Activated CD8-positive, alpha-beta memory T cell treated with anti-CD3 and anti-CD28 coated beads, Interleukin-2, amount 50 U/mL, for 1 hour (primary cell): ENCODE results near the gene SSC5D.
"Not testable (repeated sequence)": the region's sequence is repeated elsewhere in the genome, so short reads cannot be mapped to it uniquely, and the experiment has no call there.

ENCODE experiments used
- DNase-seq: peaks from one replicate; pipeline ENCODE4 v3.0.0-alpha.2; 2020; ENCODE audit errors: extremely low read depth

The SSC5D gene

DNA sequence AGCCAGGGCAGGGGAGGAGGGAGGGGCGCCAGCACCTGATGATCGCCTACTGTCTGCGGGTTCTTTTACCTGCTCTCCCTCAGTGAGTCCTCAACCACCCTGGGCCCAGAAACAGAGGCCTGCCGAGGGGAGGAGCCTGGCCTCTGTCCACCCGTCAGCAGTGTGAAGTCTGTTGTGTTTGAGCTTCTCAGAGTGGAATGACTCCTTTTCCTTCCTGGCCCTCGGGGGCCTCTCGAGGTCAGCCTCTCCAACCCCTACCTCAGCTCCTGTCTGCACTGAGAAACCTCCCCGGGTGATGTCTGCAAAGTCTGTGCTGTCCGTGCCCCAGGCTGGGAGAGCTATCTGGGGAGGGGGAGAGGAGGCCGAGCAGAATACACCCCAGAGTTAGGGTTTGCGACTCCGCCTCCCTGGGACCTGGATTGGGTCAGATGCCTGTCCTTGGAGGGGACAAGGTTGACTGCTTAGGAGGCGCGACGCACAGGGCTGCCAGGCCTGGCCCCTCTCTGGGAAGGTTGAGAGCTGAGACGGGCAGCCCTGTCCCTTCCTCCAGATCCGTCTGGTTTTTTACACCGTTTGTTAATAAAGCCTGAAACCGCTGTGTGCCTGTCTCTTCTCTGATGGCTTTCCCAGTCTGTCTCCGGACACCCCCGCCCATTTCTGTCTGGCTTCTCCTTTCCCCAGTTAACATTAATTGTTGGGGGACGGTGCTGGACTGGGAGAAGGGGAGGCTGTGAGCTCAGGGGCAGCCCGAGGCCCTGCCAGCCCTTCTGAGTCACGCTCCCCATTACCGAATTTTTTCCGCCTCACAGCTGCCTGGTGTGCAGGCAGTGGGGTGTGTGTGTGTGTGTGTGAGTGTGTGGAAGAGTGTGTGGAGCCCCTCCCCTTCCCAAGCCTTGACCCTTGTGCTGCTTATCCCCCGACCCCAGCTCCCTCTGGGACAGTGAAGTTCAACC, 989 bp upstream of the SSC5D start:
- DNase-seq = no peak

DNA sequence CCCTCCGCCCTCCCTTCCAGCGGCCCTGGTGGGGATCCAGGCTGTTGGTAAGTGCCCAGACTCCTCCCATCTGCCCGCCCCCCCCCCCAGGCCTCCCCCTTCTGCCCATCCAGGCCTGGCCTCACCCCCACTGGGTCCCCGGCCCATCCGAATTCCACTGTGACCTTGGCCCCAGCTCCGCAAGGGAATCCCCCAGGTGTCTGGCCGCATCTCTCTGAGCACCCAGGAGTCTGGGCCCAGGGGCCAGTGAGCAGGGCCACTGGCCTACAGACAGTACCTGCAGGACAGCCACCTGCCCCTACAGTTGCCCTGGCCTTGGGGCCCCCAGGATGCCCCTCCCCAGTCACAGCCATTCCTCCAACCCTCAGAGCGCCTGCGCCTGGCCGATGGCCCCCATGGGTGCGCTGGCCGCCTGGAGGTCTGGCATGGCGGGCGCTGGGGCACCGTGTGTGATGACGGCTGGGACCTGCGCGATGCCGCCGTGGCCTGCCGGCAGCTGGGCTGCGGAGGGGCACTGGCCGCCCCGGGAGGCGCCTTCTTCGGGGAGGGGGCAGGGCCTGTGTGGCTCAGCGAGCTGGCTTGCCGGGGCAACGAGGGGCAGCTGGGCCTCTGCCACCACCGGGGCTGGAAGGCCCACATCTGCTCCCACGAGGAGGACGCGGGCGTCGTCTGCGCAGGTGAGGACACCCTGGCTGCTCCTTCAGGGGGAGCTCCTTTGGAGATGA, 912 bp downstream of the SSC5D start:
- DNase-seq = no peak

DNA sequence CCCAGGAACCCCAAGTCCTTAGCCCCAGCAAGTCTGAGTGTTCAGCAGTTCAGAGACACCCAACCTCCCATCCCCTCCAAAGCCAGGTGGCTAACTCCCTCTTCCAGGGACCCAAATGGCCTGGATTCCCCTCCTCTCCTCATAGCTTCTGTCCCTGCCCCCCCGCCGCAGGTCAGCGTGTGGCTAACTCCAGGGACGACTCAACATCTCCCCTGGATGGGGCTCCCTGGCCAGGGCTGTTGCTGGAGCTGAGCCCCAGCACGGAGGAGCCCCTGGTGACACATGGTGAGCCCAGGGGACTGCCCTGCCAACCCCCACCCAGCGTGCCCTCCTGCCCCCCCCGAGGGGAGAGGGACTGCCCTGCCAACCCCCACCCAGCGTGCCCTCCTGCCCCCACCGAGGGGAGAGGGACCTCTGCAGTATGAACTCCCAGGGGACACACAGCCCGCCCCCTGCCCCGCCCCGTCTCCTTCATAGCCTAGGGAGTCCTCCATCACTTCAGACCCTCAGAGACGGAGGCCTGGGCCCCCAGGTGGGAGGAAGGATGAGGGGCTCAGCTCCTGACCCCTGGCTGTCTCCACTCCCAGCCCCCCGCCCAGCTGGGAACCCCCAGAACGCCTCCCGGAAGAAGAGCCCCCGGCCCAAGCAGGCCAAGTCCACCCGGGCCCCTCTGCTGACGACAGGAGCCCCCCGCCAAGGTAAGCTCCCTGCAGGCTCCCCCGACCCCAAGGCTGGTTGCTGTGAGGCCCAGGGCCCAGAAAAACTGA, 1.7 kb downstream of the SSC5D start:
- DNase-seq = no peak

DNA sequence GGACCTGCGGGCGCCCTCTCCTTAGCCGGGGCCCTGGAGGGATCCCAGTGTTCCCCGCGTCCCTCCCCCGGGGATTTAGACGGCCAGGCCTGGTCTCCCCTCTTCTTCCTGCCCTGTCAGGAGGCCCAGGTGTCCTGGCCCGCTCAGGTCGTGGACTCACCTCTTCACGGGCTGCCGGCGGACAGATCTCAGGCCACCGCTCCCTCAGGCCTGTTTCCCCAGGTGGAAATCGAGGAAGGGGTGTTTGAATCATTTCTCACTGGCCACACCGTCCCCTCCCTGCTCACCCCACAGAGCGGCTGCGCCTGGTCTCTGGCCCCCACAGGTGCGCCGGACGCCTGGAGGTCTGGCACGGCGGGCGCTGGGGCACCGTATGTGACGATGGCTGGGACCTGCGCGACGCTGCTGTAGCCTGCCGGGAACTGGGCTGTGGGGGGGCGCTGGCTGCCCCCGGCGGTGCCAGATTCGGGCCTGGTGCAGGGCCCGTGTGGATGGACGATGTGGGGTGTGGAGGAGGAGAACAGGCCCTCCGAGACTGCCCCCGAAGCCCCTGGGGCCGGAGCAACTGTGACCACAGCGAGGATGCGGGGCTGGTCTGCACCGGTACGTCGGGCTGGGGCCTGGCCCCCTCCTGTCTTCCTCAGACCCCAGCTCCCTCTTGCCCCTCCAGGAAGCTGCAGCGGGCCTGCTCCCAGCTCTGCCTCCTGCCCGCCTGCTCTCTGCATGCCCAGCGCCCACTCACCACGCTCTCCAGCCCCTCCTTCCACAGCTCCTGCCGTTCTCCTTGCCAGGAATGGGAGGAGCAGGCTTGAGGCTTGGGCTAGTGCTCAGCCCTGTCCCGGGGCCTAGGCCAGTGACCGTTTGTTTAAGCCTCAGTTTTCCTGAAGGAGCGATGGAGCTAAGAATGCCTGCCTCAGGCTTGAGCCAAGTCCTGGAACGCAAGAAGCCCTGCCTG, 2.5 kb downstream of the SSC5D start:
- no peak for DNase-seq

DNA sequence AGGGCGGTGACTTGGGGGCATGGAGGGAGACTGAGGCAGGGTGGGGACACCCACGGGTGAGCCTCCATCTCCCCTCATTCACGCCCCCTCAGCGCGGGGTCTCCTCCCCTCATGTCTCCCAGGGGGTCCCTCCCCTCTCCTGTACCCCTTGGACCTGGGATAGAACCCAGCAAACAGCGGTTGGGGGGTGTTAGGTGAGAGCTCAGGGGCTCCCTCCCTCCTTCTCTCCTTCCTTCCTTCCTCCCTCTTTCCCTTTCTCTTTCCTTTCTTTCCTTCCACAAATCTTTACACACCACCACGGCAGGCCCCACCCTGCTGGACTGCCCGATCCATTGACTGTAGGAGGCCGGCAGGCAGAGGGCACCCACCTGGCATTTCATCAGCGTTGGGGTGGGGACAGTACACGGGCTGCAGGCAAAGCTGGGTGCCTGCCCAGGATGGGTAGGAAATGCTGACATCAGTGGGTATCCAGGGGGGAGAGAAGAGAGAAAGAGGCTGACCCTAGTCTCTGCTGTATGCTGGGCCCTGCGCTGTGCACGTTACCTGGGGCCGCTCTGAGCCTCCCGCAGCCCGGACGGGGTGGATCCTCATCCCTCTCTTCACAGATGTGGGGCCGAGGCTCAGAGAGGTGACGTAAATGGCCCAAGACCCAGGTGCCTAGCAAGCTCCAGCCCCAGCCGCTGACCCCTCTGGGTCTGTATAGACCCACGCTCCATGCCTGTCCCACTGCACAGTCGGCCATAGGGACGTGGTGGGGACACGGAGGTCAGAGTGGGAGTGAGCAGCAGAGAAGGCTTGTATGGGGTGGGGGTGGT, 3.5 kb downstream of the SSC5D start:
- DNase-seq = no peak

DNA sequence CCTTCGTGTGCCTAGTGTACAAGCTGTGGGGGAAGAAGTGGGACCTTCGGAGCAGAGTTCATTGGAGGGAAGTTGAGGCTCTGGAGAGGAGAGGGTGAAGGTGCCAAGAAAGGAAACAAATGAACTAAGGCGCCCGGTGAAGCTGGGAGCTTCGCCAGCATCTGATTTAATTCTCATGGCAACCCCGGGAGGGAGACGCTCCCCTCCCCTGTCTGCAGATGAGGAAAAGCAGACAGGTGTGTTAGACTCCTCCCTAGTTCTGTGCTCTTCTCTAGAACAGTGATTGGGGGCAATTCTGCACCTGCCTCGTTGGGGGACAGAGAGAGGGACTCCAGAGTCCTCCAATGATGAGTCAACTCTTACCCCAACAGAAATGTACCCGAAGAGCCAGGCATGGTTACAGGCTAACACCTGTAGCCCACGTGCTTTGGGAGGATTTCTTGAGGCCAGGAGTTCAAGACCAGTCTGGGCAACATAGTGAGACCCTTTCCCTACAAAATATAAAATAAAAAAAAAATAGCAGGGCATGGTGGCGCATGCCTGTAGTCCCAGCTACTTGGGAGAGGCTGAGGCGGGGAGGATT, 4.2 kb downstream of the SSC5D start:
- DNase-seq = no peak

DNA sequence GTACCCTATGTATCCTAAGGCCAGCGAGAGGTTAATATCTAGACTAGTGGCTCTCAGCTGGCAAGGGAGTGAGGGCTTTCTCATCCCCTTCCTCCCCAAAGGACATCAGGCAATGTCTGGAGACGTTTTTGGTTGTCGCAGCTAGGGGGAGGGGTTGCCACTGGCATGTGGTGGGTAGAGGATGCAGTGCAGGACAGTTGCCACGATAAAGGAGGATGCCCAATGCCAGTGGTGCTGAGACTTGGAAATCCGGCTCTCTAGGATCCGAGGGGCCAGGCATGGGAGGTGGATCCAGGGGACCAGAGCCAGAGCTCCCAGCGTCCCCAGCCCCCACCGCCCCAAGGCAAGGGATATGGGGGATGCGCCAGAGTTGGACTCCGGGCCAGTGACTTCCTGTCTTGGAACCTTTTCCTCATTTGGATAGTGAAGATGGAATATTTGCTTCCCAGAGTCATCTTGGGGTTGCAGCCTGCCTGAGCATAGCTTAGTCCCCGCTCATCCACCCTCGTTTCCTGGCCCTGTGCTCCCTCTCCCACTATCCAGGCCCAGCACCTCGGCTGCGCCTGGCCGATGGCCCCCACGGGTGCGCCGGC, 4.9 kb downstream of the SSC5D start:
- DNase-seq = no peak

DNA sequence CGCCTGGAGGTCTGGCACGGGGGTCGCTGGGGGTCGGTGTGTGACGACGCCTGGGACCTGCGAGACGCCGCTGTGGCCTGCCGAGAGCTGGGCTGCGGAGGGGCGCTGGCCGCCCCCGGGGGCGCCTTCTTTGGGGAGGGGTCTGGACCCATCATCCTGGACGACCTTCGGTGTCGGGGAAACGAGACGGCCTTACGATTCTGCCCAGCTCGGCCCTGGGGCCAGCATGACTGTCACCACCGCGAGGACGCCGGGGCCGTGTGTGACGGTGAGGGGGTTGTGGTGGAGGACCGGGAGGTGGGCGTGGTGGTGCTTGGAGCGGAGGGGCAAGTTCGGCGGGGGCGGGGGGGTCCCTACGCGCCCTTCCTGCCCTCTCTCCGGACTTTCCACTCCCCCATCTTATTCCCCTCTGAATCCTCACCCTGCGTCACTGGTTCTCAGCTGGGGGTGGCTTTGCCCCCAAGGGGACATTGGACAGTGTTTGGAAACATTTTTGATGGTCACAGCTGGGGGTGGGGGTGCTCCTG, 5.5 kb downstream of the SSC5D start:
- DNase-seq = no peak

DNA sequence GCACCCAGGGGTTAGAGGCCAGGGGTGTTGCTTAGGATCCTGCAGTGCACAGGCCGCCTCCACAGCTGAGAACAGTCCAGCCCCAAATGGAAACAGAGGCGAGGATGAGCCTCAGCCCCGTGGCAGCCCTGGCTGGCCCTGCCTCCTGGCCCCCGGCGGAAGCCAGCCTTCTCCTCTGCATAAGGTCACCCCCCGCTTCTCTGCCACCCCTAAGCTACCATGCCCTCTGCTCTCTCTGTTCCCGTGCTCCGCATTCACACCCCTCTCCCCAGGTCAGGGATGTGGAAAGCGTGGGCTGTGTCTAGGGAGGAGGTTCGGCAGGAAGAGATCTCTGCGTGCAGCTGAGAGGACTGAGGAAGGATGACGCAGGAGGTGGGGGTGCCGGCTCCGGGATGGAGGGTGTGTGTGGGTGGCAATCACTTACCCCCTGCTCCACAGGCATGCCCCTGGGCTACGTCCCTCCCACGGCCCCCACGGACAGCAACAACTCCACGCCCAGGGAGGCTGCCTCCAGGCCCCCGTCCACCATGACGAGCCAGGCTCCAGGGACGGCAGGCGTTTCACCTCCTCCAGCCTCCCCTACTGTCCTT, 6.0 kb downstream of the SSC5D start:
- DNase-seq = no peak

DNA sequence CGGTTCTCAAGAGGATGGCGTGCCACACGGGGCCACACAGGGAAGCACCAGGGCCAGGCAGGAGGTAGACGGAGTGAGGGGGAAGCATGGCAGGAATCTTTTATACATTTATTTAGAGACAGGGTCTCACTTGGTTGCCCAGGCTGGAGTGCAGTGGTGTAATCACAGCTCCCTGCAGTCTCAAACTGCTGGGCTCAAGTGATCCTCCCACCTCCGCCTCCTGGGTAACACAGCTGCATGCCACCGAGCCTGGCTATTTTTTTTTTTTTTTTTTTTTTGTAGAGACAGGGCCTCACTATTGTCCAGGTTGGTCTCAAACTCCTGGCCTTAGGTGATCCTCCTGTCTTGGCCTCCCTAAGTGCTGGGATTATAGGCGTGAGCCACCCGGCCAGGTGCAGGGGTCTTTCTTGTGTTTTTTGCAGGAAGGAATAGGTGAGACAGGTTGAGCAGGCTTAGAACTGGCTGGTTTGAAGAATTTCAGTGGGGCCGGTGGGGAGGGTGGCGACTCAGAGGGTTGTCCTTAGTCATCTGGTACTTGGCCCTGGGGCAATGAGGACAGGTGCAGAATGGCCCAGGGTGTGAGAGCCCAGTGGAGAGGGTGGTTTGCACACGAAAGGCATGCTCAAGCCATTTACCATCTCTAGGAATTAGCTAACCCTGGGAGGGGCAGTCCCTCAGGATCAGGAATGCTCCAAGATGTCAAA, 7.6 kb downstream of the SSC5D start:
- no peak for DNase-seq

DNA sequence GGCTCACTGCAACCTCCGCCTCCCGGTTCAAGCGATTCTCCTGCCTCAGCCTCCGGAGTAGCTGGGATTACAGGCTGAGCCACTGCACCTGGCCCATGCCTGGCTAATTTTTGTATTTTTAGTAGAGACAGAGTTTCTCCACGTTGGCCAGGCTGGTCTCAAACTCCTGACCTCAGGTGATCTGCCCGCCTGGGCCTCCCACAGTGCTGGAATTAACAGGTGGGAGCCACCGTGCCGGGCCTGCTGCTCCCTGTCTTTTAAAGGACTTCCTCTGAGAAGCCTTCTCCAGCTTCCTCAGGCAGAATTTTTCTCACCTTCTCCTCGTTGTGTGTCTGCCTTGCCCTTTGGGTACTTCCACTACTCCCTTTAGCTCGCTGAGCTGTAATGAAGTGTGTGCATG, 8.6 kb downstream of the SSC5D start:
- not testable (repeated sequence) for DNase-seq

DNA sequence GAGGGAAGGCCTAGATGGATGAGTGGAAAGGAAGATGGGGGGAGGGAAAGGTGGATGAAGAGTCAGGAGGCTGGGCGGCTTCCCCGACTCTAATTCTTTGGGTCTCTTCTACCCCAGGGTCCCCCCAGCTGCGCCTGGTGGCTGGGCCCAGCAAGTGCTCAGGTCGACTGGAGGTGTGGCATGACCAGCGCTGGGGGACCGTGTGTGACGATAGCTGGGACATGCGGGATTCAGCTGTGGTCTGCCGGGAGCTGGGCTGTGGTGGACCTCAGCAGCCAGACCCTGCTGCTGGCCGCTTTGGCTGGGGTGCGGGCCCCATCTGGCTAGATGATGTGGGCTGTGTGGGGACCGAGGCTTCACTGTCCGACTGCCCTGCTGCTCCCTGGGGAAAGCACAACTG, 9.5 kb downstream of the SSC5D start:
- DNase-seq = no peak

DNA sequence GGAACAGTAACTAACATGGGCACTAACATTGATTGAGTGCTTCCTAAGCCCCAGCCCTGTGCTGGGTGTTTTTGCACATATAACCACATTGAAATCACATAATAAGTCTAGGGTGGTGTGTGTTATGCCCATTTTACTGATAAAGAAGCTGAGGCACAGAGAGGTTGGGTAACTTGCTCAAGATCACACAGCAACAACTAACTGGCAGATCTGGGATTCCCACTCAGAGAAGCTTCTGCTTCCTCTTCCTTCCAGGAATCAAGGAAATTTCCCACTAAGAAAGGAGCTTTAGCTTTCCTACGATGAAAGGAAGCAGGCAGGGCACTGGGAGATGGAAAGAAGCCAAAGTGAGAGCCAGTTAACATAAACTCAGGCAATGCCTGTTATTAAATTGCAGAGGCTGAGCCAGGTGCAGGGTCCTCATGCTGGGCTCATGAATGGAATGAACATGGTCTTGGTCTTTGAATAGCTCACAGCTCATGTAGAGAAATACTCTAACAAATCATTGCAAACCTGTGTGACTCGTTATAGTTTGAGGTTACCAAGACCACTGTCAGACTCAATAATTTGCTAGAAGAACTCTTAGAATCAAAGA, 10.1 kb downstream of the SSC5D start:
- DNase-seq = no peak

DNA sequence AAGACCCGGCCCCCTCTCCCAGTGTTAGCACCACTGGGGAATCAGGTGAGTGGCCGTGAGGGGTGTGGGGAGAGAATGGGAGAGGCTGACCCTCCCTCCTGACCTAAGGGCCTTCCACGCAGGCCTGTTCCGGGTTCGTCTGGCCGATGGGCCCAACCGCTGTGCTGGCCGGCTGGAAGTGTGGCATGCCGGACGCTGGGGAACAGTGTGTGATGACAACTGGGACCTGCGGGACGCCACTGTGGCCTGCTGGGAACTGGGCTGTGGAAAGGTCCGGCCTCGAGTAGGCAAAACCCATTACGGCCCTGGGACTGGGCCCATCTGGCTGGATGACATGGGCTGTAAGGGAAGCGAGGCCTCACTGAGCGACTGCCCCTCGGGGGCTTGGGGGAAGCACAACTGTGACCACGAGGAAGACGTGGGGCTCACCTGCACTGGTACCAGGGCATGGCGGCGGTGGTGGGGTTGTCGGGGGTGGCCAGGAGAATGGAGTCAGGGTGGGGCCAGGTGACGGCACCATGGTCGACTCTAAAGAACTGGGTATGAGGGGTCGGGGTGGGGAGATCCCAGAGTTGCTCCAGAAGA, 12.2 kb downstream of the SSC5D start:
- no peak for DNase-seq

DNA sequence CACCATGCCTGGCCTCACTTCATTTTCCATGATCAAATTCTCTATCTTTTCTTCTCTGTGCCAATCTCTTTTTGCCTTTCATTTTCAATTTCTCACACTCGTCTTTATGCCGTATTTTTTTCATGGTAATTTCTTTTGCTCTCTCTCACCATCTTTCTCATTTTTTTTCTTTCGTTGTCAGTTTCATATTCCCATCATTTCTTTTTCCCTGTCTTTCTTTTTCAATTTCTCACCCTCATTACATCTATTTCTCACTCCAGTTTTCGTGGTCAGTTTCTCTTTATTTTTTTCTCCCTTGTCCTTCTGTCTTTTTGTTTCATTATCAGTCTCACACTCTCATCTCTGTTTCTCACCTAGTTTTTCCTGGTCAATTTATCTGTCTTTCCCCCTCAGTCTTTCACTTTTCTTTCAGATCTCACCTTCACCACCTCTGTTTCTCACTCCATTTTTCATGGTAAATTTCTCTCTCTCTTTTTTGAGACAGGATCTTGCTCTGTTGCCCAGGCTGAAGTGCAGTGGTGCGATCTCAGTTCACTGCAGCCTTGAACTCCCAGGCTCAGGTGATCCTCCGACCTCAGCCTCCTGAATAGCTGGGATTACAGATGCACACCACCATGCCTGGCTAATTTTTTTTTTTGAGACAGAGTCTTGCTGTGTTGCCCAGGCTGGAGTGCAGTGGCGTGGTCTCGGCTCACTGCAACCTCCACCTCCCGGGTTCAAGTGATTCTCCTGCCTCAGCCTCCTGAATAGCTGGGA, 14.1 kb downstream of the SSC5D start:
- DNase-seq = no peak

DNA sequence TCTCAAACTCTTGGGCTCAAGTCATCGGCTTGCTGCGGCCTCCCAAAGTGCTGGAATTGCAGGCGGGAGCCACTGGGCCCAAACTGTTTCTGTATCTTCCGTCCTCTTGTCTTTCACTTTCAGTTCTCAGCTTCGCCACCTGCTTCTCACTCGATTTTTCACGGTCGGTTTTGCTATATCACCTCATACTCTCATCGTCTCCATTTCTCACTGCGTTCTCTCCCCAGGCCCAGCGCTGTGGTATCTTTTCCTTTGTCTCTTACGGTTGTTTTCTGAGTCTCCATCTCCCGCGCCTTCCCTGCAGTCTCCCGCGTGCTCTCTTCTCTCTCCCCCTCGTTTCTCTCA, 14.9 kb downstream of the SSC5D start:
- no peak for DNase-seq
